Keratinocyte (primary cell): ENCODE measurements around the gene DAPK3. TPM values are rescaled to one million over a fixed set of nuclear protein-coding genes. Genes with fewer than 3 reads are reported as not detected.
A peak's percentile ranks its signal among the peaks of the same experiment; 100 is the strongest.

Source experiments
- DNase-seq: peaks from one replicate; pipeline ENCODE4 v3.0.0-alpha.2; 2011; ENCODE audit warnings: low read depth, missing footprints, low spot score
- FAIRE-seq: peaks from 2 replicates; lab custom pipeline; 2011; peaks lifted over from hg19 to GRCh38; lab: Jason Lieb, UNC
- H2AFZ ChIP-seq: 2 replicates; pipeline ENCODE4 v1.6.0; 2012; ENCODE audit warnings: low read length, control low read depth, inconsistent platforms; ENCODE audit not compliant: control insufficient read depth
- H3K27ac ChIP-seq: 2 replicates; pipeline ENCODE4 v1.5.1; 2011; ENCODE audit warnings: low read length; ENCODE audit not compliant: control insufficient read depth, insufficient read depth
- H3K27me3 ChIP-seq: 3 replicates; pipeline ENCODE4 v1.6.0; 2011; ENCODE audit warnings: low read length; ENCODE audit not compliant: control insufficient read depth, insufficient read depth; ENCODE audit errors: extremely low read depth
- H3K36me3 ChIP-seq, 2 experiments: 2 replicates in 1 of 2; 3 replicates in 1 of 2; pipeline ENCODE4 v1.5.1; 2011; ENCODE audit warnings: low read length in 2 of 2, mild to moderate bottlenecking in 1 of 2; ENCODE audit not compliant: control insufficient read depth in 2 of 2, insufficient read depth in 2 of 2; ENCODE audit errors: extremely low read depth in 1 of 2
- H3K4me1 ChIP-seq: 3 replicates; pipeline ENCODE4 v1.5.1; 2011; ENCODE audit warnings: low read length; ENCODE audit not compliant: control insufficient read depth, insufficient read depth; ENCODE audit errors: extremely low read depth
- H3K4me2 ChIP-seq: 3 replicates; pipeline ENCODE4 v1.6.0; 2011; ENCODE audit warnings: low read depth, low read length; ENCODE audit not compliant: control insufficient read depth, insufficient read depth; ENCODE audit errors: extremely low read depth
- H3K4me3 ChIP-seq, 3 experiments: fragments of 200-600 bp in 1 of 3; sonication (generic) in 1 of 3; 2 replicates in 2 of 3; 3 replicates in 1 of 3; pipeline ENCODE4 v1.5.1; 2011 to 2016; ENCODE audit warnings: low read length in 3 of 3, mild to moderate bottlenecking in 3 of 3, control low read depth in 2 of 3, inconsistent platforms in 1 of 3, low read depth in 1 of 3, mixed read lengths in 1 of 3, mixed run types in 1 of 3, moderate library complexity in 1 of 3; ENCODE audit not compliant: control insufficient read depth in 2 of 3, insufficient read depth in 2 of 3; ENCODE audit errors: extremely low read depth in 1 of 3
- H3K79me2 ChIP-seq: 2 replicates; pipeline ENCODE4 v1.6.0; 2012; ENCODE audit warnings: low read length; ENCODE audit not compliant: control insufficient read depth, insufficient read depth
- H3K9ac ChIP-seq: 3 replicates; pipeline ENCODE4 v1.6.0; 2011; ENCODE audit warnings: low read length; ENCODE audit not compliant: control insufficient read depth, insufficient read depth; ENCODE audit errors: extremely low read depth
- H3K9me1 ChIP-seq: 3 replicates; pipeline ENCODE4 v1.6.0; 2011; ENCODE audit warnings: low read length; ENCODE audit not compliant: control insufficient read depth, insufficient read depth; ENCODE audit errors: extremely low read depth
- H3K9me3 ChIP-seq: 2 replicates; pipeline ENCODE4 v1.5.1; 2012; ENCODE audit warnings: low read depth, low read length; ENCODE audit not compliant: control insufficient read depth
- H4K20me1 ChIP-seq: 3 replicates; pipeline ENCODE4 v1.6.0; 2011; ENCODE audit warnings: low read length; ENCODE audit not compliant: control insufficient read depth, insufficient read depth; ENCODE audit errors: extremely low read depth
- EZH2 ChIP-seq: IDR thresholded peaks from one replicate; pipeline ENCODE4 v1.6.1; 2012; ENCODE audit warnings: inconsistent platforms, mild to moderate bottlenecking, low read length, moderate library complexity
- dilution Hi-C: fragments of 300-500 bp; cut with MboI; formaldehyde crosslinking; loops from one replicate; pipeline ENCODE4 v1.7.0; 2020; ENCODE audit warnings: low sequenced_read_pairs; ENCODE audit not compliant: extremely low pct_ligation_motif_present
- polyA plus RNA-seq, 5 experiments: library from polyadenylated mRNA; depleted of rRNA in 3 of 5; stranded (reverse) in 3 of 5; stranded (forward) in 1 of 5; unstranded in 1 of 5; fragments of >200 nt; gene quantifications; 1 replicate in 1 of 5; 2 replicates in 3 of 5; 3 replicates in 1 of 5; pipeline versions ENCODE4 v1.2.1 to v1.2.3, GENCODE V29; 2011 to 2012; ENCODE audit warnings: missing spikeins in 2 of 5, low read depth in 1 of 5, low replicate concordance in 1 of 5
- TF ChIP-seq, protein P1 (sequence below), 3 experiments: IDR thresholded peaks in 1 of 3; conservative IDR thresholded peaks in 1 of 3; optimal IDR thresholded peaks in 1 of 3; 2 replicates in 2 of 3; 3 replicates in 1 of 3; pipeline versions ENCODE3 to v1.5.1; 2011; ENCODE audit warnings: low read length in 3 of 3, mild to moderate bottlenecking in 3 of 3, moderate library complexity in 2 of 3, control low read depth in 1 of 3, inconsistent platforms in 1 of 3; ENCODE audit not compliant: insufficient read depth in 2 of 3; ENCODE audit errors: extremely low read depth in 1 of 3

The DAPK3 gene
- polyA plus RNA-seq, 1 donor (not counting 4 experiments of a cell fraction or from before 2014, with no cell fraction given): 57.3 TPM

DNA sequence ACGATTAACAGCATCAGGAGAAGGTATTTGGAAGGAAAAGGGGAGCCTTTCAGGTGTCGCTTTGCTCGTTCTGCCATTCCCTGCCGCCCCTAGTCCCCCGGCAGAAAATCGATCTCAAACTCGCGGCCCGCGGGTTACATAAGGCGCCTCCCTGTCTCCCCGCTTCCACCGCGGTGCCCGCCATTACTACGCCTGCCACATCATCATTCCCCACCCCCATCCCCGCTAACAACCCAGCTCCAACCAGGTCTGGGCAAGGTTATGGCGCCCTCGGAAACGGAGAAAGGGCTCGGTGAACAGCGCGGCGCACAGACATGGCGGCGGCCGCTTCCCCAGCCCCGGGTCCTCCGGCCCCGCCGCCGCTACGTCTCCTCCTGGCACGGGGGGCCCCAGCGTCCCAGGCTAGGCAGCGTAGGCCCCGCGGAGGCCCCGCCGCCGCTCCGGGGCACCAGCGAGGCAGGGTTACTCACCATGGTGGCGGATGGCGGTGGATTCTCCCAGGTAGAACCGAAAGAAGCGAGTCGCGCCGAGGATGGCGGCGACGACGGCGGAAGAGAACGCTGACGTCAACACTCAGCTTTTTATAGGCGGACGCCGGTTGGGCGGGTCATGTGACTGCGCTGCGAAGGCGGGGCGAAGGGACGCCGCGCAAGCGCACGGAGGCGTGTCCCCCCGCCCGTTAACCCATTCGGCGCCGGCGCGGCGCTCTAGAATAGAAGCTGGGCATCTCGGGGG lies 14.2 kb upstream of the DAPK3 start, which contains the start of gene EEF2:
Gene EEF2 (minus strand): TSS at position 556 of the 735 bp plus-strand sequence. CDS start 83 bp downstream, at position 473.
- H3K9ac ChIP-seq: peak within 1 kb of the TSS; percentile 99
- H3K4me3 ChIP-seq: peak within 1 kb of the TSS; percentile 83 to 98 (median 95)
- dilution Hi-C loops: no loop called here
- peaks cover 8% of the 10 kb centered on the region for H3K9me1 ChIP-seq
- peaks cover 41% of the 10 kb centered on the region for H3K4me1 ChIP-seq
- peak within 1 kb of the TSS; percentile 80 for H2AFZ ChIP-seq
- DNase-seq: peak; percentile 75
- H3K4me2 ChIP-seq: peak within 1 kb of the TSS; percentile 100
- TF ChIP-seq, protein P1, sequence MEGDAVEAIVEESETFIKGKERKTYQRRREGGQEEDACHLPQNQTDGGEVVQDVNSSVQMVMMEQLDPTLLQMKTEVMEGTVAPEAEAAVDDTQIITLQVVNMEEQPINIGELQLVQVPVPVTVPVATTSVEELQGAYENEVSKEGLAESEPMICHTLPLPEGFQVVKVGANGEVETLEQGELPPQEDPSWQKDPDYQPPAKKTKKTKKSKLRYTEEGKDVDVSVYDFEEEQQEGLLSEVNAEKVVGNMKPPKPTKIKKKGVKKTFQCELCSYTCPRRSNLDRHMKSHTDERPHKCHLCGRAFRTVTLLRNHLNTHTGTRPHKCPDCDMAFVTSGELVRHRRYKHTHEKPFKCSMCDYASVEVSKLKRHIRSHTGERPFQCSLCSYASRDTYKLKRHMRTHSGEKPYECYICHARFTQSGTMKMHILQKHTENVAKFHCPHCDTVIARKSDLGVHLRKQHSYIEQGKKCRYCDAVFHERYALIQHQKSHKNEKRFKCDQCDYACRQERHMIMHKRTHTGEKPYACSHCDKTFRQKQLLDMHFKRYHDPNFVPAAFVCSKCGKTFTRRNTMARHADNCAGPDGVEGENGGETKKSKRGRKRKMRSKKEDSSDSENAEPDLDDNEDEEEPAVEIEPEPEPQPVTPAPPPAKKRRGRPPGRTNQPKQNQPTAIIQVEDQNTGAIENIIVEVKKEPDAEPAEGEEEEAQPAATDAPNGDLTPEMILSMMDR (optimal IDR thresholded peaks at IDR 0.05 in 1 of 3, IDR thresholded peaks at IDR 0.05 in 1 of 3, conservative IDR thresholded peaks at IDR 0.05 in 1 of 3; ENCODE audit: extremely low read depth in 1 of 3, insufficient read depth in 2 of 3, low read length in 3 of 3): no peak
- no peak for TF ChIP-seq EZH2
- no peaks in the 10 kb centered on the region for H3K27me3 ChIP-seq
- peak within 1 kb of the TSS; percentile 94 for H3K27ac ChIP-seq
- H3K79me2 ChIP-seq: peaks cover 52% of the 10 kb centered on the region
- FAIRE-seq: no peak
- peaks cover 54% of the 10 kb centered on the region for H4K20me1 ChIP-seq
- no peaks in the 10 kb centered on the region for H3K9me3 ChIP-seq
- peaks cover 39 to 47% of the 10 kb centered on the region in 2 experiments for H3K36me3 ChIP-seq

GRCh38 chr19:3984584-3984907 lies 13.6 kb upstream of the DAPK3 start:
- DNase-seq (peak; percentile 21), FAIRE-seq (no peak)
- Histone ChIP-seq H3K27ac (peak overlapping the region; percentile 94), H3K36me3 (peaks cover 45 to 53% of the 10 kb centered on the region in 2 experiments), H3K4me1 (peaks cover 41% of the 10 kb centered on the region), H3K9ac (peak overlapping the region; percentile 99), H4K20me1 (peaks cover 59% of the 10 kb centered on the region), H3K4me2 (peak overlapping the region; percentile 94), H3K79me2 (peaks cover 58% of the 10 kb centered on the region), H3K9me1 (peaks cover 8% of the 10 kb centered on the region), H2AFZ (no peak overlapping the region), H3K27me3 (no peaks in the 10 kb centered on the region), H3K9me3 (no peaks in the 10 kb centered on the region), H3K4me3 (peak overlapping the region; percentile 83 to 98 (median 95))
- no peak for TF ChIP-seq EZH2
- TF ChIP-seq, protein P1 (optimal IDR thresholded peaks at IDR 0.05 in 1 of 3, IDR thresholded peaks at IDR 0.05 in 1 of 3, conservative IDR thresholded peaks at IDR 0.05 in 1 of 3; ENCODE audit: extremely low read depth in 1 of 3, insufficient read depth in 2 of 3, low read length in 3 of 3): no peak
- dilution Hi-C loops: no loop called here
